GM23248 (cell line): ENCODE data around the gene FMN2.

Experiments used
- EZH2 ChIP-seq: fragments of 200-600 bp; sonication (generic); IDR thresholded peaks from 2 replicates; pipeline ENCODE4 v1.6.1; 2018; ENCODE audit warnings: antibody characterized with exemption, mild to moderate bottlenecking; ENCODE audit not compliant: insufficient read depth, poor library complexity, severe bottlenecking
- EZH2phosphoT487 ChIP-seq: fragments of 200-600 bp; sonication (generic); IDR thresholded peaks from 2 replicates; pipeline ENCODE4 v1.6.1; 2018; ENCODE audit warnings: antibody characterized with exemption, moderate library complexity, mild to moderate bottlenecking, low read depth; ENCODE audit not compliant: insufficient read depth

DNA sequence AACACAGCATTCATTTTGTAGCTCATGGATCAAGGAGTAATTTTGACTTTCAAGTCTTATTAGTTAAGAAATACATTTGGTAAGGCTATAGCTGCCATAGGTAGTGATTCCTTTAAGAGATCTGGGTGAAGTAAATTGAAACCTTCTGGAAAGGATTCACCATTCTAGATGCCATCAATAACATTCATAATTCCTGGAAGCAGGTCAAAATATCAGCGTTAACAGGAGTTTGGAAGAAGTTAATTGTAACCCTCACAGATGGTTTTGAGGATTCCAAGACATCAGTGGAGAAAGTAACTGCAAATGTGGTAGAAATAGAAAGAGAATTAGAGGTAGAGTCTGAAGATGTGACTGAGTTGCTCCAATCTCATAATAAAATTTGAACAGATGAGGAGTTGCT, 303.7 kb downstream of the FMN2 start:
- TF ChIP-seq EZH2 (no peak), EZH2phosphoT487 (no peak)
